GM11168 (cell line): ENCODE measurements around the gene FGD3.
"Not testable (repeated sequence)": the region's sequence is repeated elsewhere in the genome, so short reads cannot be mapped to it uniquely, and the experiment has no call there.

Experiments
- in situ Hi-C: fragments of 300-500 bp; cut with MboI; formaldehyde crosslinking; loops from one replicate; pipeline ENCODE4 v1.12.0; 2022; ENCODE audit warnings: low sequenced_read_pairs; ENCODE audit not compliant: unreplicated experiment

The FGD3 gene, protein sequence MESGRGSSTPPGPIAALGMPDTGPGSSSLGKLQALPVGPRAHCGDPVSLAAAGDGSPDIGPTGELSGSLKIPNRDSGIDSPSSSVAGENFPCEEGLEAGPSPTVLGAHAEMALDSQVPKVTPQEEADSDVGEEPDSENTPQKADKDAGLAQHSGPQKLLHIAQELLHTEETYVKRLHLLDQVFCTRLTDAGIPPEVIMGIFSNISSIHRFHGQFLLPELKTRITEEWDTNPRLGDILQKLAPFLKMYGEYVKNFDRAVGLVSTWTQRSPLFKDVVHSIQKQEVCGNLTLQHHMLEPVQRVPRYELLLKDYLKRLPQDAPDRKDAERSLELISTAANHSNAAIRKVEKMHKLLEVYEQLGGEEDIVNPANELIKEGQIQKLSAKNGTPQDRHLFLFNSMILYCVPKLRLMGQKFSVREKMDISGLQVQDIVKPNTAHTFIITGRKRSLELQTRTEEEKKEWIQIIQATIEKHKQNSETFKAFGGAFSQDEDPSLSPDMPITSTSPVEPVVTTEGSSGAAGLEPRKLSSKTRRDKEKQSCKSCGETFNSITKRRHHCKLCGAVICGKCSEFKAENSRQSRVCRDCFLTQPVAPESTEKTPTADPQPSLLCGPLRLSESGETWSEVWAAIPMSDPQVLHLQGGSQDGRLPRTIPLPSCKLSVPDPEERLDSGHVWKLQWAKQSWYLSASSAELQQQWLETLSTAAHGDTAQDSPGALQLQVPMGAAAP

DNA sequence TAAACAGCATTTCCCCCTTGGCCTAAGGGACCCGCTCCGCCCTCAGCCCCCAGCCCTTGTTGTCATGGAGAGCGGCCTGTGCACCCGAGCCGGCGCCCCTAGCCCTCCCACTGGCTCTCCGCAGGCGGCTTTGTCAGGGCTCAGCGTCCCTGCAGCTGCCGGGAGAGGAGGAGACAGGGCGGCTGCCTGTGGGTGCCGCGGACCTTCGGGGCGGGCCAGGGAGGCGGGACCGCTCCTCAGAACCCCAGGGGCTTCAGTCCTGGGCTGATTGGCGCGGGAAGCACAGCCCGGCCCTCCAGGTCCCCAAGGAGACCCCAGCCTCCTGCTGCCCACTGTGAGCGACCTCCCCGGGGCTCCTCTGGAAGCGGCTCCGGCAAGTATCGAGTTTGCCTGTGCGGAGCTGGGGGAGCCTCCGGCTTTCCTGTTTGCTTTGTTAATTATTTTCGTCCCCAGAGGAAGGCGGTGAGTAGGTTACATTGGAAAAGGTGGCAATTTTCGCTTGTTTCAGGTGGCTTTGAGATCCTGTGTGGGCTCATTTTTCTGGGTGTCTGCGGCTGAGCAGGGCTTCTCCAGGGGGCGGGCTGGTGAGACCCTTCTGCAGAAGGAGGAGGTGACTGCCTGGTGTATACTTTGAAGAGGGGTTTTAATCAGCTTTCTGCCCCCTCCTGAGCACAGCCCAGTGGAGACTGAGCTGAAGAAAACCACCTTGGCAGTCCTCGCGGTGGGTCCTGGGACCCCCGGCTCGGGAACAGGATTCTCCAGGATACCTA lies at the start of gene FGD3:
Gene FGD3, plus strand, starts transcription at position 256 of the 770 bp plus-strand sequence. CDS start 28,734 bp downstream, outside the sequence.
- in situ Hi-C loops = no loop called here

DNA sequence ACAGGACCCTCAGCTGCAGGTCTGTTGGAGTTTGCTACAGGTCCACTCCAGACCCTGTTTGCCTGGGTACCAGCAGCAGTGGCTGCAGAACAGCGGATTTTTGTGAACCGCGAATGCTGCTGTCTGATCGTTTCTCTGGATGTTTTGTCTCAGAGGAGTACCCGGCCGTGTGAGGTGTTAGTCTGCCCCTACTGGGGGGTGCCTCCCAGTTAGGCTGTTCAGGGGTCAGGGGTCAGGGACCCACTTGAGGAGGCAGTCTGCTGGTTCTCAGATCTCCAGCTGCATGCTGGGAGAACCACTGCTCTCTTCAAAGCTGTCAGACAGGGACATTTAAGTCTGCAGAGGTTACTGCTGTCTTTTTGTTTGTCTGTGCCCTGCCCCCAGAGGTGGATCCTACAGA lies 42.2 kb upstream of the FGD3 start:
- in situ Hi-C loops = not testable (repeated sequence)

DNA sequence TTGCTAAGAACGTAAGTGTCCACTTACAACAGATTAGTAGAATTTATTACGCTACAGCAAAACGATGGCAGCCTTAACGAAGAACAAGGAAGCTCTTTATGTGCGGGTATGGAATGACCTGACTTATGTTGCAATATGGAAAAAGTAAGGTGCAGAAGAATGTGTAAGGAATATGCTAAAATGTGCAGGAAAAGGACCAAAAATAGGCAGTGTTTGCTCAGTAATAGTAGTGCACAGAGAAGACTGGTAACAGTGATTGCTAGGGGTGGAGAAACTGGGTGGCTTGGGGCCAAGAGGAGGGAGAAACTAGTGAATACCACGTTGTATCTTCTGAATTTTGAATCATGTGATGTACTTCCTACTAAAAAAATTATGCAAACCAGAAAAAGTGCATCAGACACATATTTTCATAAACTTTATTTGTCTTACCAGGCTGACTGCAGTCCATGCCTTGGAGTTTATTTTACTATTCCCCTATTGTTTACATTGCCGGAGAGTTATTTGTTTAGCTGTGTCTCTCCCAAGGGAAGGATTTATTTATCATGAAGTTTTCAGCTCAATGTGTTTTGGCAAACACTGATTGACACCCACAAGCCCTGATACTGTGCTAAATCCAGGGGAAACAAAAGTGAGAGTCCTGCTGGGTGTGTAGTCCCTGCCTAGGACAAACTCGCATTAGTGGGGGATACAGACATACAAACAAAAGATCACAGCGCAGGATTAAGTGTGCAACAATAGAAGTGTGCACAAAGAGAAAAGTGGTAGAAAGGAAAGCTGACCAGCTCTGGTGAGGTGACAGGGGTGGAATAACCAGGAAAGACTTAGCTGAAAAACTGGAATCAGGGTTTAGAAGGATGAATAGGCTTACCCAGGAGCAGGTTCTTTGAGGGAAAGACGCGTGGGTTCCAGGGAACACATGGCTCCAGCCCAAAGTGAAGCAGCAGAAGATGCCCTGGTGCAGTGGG lies 35.5 kb upstream of the FGD3 start:
- in situ Hi-C loops = no loop called here

DNA sequence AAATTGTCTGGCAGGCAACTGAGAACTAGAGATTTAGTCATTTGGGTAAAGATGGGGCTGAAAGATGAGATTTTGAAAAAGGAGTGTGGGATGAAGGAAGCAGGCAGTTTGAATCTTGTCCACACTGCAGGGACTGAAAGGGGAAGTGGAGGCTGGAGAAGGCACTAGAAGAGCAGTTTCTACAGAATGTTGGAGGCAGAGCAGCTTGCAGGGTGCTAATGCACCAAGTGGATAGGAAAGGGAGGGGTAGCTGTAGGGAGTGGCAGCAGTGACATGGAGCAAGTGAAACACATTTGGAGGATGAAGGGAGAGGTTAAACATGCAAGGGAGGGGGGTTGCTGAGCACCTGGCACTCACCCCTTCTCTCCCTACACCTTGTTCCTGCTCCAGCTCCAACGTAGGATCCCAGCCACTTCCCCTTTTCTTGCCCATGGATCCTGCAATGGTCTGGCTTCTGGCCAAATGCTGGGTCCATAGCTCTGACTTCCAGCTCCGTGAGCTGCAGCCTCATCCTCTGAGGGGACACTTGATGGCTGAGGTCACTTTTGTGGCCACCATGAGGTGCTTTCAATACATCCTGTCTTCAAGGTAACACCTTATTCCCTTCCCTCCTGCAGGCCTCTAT lies 30.0 kb upstream of the FGD3 start:
- in situ Hi-C loops = no loop called here

DNA sequence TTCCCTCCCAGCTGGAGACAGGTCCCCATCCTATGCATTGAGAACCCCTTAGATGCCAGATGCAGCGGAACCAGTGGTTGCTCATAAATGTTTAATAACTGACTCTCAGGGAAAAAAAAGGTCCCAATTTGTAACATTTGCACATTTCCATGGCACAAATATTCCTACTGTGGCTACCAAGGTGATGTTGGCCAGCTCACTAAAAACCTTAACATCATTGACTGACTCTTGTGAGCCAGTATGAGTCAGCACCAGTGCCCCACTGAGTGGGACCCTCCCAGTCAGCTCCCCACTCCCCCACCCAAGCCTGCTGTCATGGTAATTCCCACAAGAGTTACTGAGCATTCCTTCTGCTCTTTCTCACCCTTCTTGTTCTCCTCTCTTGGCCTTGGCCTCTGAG lies 26.9 kb upstream of the FGD3 start:
- in situ Hi-C loops = no loop called here

DNA sequence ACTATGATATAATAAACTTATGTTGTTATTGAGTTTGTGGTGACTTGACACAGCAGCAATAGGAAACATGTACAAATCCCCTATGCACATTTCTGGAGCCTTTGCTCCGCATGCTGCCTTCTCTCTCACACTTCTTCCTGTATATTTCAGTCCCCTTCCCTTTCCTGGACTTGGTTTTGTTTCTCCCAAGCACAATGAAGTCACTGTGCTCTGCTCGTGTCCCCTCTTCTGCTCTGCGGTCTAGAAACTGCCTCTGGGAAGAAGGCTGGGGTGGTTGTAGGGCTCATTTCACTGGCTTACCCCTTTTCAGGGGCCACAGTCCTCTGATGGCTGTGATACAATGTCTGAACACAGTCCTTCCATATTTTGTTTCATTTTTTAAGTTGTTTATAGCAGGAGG lies 15.7 kb upstream of the FGD3 start:
- in situ Hi-C loops = no loop called here

DNA sequence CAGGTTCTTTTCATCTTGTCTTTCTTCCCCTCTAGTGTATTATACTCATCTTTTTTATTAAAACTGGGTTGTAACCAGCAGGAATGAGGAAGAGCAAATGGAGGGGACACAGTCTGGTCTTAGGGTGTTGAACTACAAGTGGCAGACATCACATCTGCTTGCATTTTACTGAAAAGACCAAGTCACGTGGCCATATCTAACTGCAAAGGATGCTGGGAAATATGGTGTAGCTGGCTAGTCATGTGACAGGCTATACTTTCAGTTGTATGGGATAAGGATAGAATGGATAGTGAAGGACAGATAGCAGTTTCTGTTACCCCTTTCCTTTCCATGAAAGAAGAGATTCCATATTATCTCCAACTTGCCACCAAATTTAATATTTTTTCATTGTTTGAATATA lies 13.0 kb upstream of the FGD3 start:
- in situ Hi-C loops = no loop called here

DNA sequence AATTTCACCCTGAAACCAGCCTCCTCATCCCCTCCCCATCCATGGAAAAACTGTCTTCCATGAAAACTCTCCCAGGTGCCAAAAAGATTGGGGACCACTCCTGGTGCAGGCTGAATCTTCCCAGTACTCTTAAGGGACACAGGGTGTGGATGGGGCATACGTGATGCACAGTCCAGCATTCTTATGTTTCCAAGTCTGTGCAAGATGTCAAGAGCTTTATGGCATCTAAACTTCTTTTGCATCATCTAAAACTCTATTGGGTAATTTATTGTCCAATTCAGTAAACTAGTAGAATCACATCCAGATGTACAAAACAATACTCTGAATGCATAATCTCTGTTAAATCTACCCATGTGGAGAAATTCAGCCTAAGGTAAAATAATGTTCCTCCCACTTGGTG lies 9.3 kb upstream of the FGD3 start:
- in situ Hi-C loops = no loop called here

DNA sequence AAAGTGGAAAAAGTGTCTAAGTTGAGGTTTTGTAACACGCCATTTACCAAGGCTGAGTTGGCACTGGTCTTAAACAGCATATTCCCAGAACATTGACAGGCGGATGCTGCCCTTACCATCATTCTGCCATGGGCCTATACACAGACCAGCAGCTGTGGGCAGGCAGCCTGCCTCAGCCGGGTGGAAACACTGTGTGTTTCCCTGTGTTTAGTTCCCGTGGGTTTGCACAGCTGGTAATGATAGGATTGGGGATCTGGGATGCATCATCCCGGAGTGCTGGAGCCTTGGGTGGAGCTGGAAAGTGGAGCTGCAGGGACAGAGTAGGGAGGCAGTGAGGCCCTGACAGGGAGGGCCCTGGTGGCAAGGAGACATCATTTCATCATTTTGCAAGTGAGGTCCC lies 5.5 kb upstream of the FGD3 start:
- in situ Hi-C loops = no loop called here

DNA sequence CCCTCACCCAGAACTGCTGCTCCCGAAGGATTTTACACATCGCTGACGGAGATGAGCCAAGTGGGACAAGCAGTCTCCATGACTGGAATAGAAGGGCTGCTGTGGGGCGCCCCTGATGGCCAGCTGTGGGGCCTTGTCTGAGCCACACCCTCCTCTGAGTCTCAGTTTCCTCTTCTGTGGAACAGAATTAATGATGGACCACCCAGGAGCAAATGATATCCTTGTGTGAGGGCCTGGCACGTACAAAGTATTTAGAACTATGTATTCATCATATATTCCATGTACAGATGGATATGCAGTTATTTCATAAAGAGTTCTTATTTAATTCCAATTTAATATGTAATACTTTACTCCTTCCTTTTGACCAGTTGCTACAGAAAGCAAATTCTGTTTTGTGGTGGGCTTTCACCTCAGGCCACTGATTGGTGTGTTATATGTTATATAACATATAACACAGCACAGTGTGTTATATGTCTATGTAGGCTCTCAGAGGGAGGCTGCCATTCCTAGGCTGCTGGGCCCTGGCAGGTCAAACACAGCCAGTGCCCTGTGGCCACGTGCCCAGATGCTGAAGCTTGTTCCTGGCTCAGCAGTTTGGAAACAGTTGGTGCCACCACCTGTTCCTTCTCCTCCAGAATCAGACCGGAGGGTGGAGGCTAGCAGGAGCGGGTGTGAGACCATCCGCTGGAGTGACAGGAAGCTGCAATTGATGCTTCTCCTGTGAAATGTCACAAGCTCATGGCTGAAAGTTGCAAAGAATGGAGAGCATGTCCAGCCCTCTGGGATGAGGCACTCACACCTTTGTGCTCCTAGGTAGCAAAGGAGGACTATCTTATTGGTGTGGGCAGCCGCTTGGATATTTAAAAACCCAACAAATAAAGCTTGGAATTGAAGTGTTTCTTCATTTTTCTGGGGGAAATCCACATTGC lies 4.4 kb upstream of the FGD3 start:
- in situ Hi-C loops = no loop called here

DNA sequence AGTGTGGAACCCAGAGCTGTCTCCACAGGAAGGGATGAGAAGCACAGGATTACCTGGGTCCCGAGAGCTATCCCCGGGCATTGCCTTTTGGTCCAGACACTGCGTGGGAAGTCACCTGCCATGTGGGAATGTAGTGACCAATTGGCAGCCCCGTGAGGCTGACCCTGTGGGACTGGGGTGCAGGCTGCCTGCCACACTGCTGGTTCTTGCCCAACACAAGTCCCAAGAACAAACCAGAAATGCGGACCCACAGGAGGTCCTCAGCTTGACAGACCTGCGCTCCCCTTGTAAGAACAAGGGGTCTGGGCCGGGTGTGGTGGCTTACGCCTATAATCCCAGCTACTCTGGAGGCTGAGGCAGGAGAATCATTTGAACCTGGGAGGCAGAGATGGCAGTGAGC lies 2.4 kb upstream of the FGD3 start:
- in situ Hi-C loops = no loop called here

DNA sequence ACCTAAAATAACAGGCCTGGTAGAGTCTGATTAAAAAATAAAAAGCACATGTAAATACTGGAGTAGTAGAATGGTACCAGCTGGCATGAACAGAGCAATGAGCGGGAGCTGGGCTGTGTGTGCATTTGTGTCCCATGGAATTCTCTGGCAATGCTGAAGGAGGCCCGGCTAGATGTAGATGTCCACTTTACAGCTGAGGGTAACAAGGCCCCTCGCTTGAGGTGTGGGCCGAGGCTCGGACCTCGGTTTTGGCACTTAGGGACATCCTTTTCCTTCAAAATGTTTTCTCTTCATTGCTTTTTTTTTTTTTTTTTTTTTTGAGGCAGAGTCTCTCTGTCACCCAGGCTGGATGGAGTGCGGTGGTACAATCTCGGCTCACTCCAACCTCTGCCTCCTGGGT lies 1.5 kb upstream of the FGD3 start:
- in situ Hi-C loops = no loop called here

DNA sequence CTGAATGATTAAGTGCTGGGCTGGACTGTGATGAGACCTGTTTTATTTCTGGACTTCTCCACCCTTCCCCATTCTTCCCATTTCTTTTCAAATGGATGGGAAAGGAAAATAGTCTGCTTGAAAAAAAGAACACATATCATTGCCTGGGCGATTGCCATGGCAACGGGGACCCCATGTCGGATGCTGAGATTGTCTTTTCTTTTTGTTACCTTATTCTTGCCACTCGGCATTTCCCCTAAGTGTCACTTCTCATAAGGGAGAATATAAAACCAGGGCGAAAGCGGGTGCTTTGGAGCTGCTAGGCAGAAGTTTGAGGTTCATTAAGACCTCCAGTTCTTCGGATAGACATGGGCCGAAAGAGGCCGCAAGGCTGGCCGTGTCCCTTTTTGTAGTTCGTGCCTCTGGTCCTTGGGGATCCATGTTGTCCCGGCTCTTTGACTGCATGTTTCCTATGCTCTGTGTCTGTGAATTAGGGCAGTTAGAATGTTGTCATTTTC lies 763 bp downstream of the FGD3 start:
- in situ Hi-C loops = no loop called here

DNA sequence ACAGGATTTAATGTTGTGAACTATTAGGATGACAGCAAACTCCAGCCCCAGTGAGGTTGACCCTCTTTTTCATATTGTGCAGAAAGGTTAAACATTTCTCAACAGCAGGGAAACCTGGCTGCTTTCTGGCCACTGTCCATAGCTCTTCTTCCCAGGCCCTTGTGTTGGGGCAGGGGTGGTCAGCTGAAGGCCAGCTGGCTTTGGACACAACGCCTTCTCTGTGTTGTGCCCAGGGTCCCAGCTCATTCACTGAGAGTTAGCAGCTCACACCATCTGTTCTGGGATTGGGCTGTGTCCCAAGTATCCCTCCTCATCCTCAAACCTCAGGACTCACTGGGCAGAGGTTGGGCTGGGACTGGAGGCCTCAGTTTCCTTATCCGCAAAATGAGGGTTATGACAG lies 1.3 kb downstream of the FGD3 start:
- in situ Hi-C loops = no loop called here

DNA sequence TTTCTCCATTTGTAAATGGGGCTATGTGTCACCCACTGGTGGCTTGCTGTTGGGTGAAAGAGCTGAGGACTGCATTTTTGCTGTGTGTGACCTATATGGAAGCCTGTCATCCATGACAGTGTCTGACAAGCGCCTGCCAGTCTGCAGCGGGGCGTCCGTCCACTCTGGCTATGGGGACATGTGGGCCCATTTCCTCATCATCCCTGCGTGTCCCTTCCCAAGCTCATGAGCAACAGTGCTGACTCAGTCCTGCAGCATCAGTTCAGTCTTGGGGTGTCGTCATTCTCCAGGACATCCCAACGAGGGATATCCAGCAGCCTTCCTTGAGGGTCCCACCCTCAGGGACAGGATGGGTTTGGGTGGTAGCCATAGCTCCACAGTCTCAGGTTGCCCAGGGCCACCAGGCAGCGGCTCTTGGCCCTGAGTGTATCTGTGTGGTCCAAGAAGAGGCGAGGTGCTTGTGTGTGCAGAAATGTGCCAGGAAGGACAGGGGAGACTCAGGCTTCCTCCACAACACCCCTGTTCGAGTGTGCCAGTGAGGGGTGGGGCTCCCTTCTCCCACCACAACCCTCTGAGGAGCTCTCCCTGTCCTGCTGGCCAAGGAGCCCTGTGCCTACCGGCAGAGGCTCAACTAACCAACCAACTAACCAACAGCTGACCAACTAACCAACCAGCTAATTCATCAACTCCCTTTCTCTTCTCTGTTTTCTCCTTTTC lies 2.1 kb downstream of the FGD3 start:
- in situ Hi-C loops = no loop called here

DNA sequence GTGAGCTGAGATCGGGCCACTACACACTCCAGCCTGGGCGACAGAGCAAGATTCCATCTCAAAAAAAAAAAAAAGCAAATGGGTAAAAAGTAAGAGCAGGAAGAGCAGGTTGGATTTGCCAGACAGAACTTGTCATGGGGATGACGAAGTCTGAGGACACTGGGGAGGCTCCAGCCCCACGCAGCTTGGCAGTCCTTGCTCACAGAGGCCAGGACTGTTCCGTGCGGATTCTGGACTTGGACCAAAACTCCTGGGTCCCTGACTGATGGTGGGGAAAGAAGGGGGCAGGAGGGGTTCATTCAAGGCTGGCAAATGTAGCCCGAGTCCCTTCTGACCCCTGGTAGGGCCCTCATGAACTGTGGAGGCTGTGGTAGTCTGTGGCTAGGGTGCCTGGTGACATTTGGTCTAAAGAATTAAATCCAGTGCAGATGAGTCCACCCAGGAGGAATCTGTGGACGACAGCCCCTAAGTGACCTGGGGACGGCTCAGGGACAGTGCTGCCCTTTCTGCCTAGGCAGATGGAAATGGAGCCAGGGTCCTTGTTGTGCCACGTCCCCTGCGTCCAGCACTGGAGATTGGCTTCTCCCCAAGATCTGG lies 3.1 kb downstream of the FGD3 start:
- in situ Hi-C loops = no loop called here

DNA sequence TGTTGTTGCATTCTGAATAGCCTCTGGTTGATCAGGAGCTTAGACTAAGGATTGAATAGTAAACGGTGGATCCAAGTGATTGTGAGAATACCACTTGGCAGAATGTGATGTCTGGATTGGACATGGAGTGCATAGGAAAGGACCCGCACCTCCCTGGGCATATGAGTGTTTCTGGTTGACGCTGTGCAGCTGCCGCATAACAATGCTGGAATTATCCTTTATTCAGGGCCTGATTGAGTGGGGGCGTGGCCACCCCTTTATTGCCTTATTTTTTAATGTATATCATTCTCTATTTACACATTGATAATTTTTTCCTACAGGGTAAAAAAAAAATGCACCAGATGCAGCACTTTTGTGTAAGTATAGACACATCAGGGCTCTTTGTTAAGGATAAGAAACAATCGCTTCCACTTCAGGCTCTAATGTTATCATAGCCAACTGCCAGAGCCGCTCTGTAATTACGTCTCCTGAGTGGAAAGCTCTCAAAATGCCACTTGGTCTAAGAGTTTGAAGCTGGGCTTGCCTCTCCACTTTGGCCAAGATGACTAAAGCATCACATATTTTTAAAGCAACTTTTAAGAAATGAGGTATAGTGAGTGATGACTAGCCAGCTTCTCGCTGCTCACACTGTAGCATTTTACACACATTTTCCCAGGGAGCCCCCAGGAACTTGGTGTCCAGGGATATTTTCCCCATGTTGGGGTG lies 5.7 kb downstream of the FGD3 start:
- in situ Hi-C loops = no loop called here
